ENCODE results near the gene LIG1. TPM values are rescaled to one million over a fixed set of nuclear protein-coding genes. Genes with fewer than 3 reads are reported as not detected.
A peak's percentile ranks its signal among the peaks of the same experiment; 100 is the strongest.

Gene LIG1
- total and polyA plus RNA-seq, 9 of the 15 experiments (the other 6 are each of a cell fraction or from before 2014, with no cell fraction given): 9.6 to 114 (median 71.1) TPM

DNA sequence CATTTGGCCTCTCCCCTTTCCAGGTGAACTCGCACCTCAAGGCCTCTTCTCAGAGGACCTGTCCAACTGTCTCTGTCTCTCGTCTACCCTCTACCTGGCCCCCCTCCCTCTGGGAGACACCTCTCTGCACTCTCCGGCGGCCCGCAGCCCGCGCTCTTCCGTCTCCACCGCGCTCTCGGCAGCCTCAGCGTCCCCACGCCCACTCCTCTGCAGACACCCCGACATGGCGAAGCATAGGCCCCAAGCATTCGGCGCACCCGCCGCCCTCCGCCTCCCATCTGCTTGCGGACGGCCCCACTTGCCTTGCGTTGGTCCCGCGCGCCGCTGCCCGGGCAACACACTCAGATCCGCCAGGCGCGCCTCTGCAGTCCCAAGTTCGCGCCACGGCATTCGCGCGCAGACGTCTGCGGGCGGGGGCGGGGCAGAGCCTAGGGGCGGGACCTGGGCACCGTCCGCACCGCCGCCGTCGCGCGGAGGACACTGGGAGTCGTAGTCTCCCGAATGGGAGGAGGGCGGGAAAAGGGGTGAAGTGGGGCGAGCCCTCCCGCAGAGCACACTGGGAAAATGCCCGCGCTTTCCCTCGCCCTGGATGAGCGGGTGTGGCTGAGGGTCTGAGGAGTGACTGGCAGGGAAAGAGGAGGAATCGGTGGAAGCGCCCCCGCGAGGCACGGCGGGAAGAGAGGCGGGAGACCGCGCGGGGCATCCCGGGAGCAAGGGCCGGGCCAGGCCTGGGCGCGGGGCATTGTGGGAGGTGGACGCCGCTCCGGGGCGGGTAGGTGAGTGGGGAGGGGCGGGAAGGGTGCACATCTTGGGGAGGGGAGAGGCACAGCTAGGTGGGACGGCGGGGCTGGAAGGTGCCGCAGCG is at the start of gene LIG1, which contains the start of gene ZSWIM9 (continued):
- TF ChIP-seq, protein P1, sequence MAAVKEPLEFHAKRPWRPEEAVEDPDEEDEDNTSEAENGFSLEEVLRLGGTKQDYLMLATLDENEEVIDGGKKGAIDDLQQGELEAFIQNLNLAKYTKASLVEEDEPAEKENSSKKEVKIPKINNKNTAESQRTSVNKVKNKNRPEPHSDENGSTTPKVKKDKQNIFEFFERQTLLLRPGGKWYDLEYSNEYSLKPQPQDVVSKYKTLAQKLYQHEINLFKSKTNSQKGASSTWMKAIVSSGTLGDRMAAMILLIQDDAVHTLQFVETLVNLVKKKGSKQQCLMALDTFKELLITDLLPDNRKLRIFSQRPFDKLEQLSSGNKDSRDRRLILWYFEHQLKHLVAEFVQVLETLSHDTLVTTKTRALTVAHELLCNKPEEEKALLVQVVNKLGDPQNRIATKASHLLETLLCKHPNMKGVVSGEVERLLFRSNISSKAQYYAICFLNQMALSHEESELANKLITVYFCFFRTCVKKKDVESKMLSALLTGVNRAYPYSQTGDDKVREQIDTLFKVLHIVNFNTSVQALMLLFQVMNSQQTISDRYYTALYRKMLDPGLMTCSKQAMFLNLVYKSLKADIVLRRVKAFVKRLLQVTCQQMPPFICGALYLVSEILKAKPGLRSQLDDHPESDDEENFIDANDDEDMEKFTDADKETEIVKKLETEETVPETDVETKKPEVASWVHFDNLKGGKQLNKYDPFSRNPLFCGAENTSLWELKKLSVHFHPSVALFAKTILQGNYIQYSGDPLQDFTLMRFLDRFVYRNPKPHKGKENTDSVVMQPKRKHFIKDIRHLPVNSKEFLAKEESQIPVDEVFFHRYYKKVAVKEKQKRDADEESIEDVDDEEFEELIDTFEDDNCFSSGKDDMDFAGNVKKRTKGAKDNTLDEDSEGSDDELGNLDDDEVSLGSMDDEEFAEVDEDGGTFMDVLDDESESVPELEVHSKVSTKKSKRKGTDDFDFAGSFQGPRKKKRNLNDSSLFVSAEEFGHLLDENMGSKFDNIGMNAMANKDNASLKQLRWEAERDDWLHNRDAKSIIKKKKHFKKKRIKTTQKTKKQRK (IDR thresholded peaks at IDR 0.05; ENCODE audit: borderline replicate concordance, low read depth, low read length): no peak
- TF ChIP-seq, protein P2, sequence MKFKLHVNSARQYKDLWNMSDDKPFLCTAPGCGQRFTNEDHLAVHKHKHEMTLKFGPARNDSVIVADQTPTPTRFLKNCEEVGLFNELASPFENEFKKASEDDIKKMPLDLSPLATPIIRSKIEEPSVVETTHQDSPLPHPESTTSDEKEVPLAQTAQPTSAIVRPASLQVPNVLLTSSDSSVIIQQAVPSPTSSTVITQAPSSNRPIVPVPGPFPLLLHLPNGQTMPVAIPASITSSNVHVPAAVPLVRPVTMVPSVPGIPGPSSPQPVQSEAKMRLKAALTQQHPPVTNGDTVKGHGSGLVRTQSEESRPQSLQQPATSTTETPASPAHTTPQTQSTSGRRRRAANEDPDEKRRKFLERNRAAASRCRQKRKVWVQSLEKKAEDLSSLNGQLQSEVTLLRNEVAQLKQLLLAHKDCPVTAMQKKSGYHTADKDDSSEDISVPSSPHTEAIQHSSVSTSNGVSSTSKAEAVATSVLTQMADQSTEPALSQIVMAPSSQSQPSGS (CRISPR knock-in tag; IDR thresholded peaks at IDR 0.05): no peak
- no peak for TF ChIP-seq NR2F6 (CRISPR knock-in tag; IDR thresholded peaks at IDR 0.05)
- TF ChIP-seq, protein P3, sequence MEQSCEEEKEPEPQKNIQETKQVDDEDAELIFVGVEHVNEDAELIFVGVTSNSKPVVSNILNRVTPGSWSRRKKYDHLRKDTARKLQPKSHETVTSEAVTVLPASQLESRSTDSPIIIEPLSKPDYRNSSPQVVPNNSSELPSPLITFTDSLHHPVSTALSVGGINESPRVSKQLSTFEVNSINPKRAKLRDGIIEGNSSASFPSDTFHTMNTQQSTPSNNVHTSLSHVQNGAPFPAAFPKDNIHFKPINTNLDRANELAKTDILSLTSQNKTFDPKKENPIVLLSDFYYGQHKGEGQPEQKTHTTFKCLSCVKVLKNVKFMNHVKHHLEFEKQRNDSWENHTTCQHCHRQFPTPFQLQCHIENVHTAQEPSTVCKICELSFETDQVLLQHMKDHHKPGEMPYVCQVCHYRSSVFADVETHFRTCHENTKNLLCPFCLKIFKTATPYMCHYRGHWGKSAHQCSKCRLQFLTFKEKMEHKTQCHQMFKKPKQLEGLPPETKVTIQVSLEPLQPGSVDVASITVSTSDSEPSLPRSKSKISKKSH (CRISPR knock-in tag; IDR thresholded peaks at IDR 0.05): no peak
- TF ChIP-seq ZNF347 (CRISPR knock-in tag; IDR thresholded peaks at IDR 0.05; ENCODE audit: low read depth): no peak
- no peak for TF ChIP-seq DPF2 (IDR thresholded peaks at IDR 0.05)
- no peak for TF ChIP-seq SMC3 (conservative IDR thresholded peaks at IDR 0.05; ENCODE audit: insufficient read depth, low read depth, low read length)
- no peak for TF ChIP-seq PRMT5 (CRISPR knock-in tag; IDR thresholded peaks at IDR 0.05)
- no peak for TF ChIP-seq ZC3H8 (IDR thresholded peaks at IDR 0.05)
- no peak for TF ChIP-seq FOSL1 (tag; conservative IDR thresholded peaks at IDR 0.05)
- TF ChIP-seq, protein P4, sequence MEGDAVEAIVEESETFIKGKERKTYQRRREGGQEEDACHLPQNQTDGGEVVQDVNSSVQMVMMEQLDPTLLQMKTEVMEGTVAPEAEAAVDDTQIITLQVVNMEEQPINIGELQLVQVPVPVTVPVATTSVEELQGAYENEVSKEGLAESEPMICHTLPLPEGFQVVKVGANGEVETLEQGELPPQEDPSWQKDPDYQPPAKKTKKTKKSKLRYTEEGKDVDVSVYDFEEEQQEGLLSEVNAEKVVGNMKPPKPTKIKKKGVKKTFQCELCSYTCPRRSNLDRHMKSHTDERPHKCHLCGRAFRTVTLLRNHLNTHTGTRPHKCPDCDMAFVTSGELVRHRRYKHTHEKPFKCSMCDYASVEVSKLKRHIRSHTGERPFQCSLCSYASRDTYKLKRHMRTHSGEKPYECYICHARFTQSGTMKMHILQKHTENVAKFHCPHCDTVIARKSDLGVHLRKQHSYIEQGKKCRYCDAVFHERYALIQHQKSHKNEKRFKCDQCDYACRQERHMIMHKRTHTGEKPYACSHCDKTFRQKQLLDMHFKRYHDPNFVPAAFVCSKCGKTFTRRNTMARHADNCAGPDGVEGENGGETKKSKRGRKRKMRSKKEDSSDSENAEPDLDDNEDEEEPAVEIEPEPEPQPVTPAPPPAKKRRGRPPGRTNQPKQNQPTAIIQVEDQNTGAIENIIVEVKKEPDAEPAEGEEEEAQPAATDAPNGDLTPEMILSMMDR (IDR thresholded peaks at IDR 0.05 in 2 of 3, conservative IDR thresholded peaks at IDR 0.05 in 1 of 3; ENCODE audit: insufficient read depth in 2 of 3, low read depth in 1 of 3, low read length in 3 of 3): no peak; a peak in 2 of 6 replicates
- no peak for TF ChIP-seq SMARCC2 (IDR thresholded peaks at IDR 0.05; ENCODE audit: low read depth)
- TF ChIP-seq, protein P5, sequence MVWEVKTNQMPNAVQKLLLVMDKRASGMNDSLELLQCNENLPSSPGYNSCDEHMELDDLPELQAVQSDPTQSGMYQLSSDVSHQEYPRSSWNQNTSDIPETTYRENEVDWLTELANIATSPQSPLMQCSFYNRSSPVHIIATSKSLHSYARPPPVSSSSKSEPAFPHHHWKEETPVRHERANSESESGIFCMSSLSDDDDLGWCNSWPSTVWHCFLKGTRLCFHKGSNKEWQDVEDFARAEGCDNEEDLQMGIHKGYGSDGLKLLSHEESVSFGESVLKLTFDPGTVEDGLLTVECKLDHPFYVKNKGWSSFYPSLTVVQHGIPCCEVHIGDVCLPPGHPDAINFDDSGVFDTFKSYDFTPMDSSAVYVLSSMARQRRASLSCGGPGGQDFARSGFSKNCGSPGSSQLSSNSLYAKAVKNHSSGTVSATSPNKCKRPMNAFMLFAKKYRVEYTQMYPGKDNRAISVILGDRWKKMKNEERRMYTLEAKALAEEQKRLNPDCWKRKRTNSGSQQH (CRISPR knock-in tag; IDR thresholded peaks at IDR 0.05): 0 out of 2 replicates have a peak, but pooled peaks have one; percentile 22
- peak; percentile 92 for TF ChIP-seq POLR2G (IDR thresholded peaks at IDR 0.05; ENCODE audit: low read depth, low read length)
- TF ChIP-seq FIP1L1 (IDR thresholded peaks at IDR 0.05; ENCODE audit: low read depth, low read length, poor library complexity, severe bottlenecking): no peak
- no peak for TF ChIP-seq ZNF764 (CRISPR knock-in tag; IDR thresholded peaks at IDR 0.05; ENCODE audit: low read depth)
- no peak for TF ChIP-seq KLF16 (IDR thresholded peaks at IDR 0.05)
- peak; percentile 67; the same call in 1 of the 2 replicates for TF ChIP-seq FOXJ2 (tag; IDR thresholded peaks at IDR 0.05)

Data from K562 (cell line).